ENCODE measurements around the gene PDCD10.

GRCh38 chr3:167679526-167679925, 55.2 kb downstream of the PDCD10 start:
- TF ChIP-seq RAD21 (IDR thresholded peaks at IDR 0.05; ENCODE audit: low read depth) (no peak), EP300 (IDR thresholded peaks at IDR 0.05; ENCODE audit: borderline replicate concordance) (no peak), TAF1 (IDR thresholded peaks at IDR 0.05; ENCODE audit: low read depth) (no peak), CREB1 (IDR thresholded peaks at IDR 0.05; ENCODE audit: low read depth) (no peak), USF1 (IDR thresholded peaks at IDR 0.05) (no peak), FOXM1 (IDR thresholded peaks at IDR 0.05; ENCODE audit: borderline replicate concordance, low read depth) (no peak), MAX (IDR thresholded peaks at IDR 0.05) (no peak), NFIC (IDR thresholded peaks at IDR 0.05) (no peak), ZBTB7A (IDR thresholded peaks at IDR 0.05; ENCODE audit: low read depth) (no peak), REST (IDR thresholded peaks at IDR 0.05; ENCODE audit: low read depth) (no peak), TCF12 (IDR thresholded peaks at IDR 0.05; ENCODE audit: low read depth) (no peak), YY1 (IDR thresholded peaks at IDR 0.05; ENCODE audit: low read depth) (no peak), TEAD4 (IDR thresholded peaks at IDR 0.05) (no peak)
